ENCODE data around the gene ATXN1L.
"Not testable (repeated sequence)": the region's sequence is repeated elsewhere in the genome, so short reads cannot be mapped to it uniquely, and the experiment has no call there.

The ATXN1L gene

DNA sequence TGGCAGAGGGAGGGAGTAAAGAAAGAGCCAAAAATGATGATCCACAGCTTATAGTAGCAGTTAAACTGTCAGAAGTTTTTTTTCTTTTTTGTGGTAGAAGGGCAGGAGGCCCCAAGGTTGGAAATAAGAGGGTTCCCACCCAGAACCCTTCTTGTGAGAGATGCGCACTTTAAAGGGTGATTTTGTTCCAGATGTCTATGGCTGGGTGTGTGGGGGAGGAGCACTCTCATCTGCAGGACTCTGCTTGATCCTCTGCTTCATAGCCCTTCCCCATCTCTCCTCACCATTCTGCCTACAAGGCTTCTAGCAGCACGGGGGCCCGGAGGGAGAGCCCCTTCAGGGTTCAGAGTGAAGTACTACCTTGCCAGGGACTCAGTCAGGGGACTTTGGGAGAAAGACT is 6.4 kb downstream of the ATXN1L start:
- no peak for DNase-seq (ENCODE audit: low spot score)

DNA sequence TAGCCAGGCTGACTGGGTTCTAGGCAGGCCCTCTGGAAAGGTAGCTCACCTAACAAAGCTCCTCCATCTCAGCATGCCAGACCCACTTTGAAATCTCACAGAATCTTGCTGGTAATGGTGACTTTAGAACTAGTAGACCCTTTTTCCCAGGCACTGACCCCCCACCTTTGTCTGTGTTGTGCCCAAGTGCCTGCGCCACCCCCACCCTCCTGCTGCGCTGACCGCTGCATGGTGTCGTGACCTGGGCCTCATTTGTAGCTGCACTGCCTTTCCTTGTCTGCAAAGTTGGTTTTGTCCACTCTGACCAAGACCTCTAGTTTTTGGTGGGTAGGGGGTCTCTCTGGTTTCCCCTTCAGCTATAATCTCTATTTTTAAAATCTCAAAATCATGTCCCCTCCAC is 6.8 kb downstream of the ATXN1L start:
- DNase-seq (ENCODE audit: low spot score) = no peak

DNA sequence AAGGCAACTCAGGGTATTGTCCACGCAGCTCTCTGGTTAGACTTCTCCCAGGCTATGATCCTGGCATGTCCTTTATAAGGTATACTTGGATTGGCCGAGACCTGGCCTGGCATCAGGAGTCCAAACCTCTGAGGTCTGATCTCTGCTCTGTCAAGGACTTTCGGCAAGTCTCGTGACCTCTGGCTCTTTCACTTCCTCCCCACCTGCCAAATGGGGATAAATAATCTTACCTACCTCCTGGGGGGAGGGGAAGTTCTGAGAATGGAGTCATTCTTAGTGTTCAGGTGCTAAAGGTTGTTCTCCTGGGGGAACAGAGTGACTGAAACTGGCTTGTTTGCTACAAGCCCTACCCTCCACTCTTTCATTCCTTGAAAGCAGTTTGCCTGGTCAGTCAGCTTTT is 7.6 kb downstream of the ATXN1L start:
- DNase-seq (ENCODE audit: low spot score) = no peak

DNA sequence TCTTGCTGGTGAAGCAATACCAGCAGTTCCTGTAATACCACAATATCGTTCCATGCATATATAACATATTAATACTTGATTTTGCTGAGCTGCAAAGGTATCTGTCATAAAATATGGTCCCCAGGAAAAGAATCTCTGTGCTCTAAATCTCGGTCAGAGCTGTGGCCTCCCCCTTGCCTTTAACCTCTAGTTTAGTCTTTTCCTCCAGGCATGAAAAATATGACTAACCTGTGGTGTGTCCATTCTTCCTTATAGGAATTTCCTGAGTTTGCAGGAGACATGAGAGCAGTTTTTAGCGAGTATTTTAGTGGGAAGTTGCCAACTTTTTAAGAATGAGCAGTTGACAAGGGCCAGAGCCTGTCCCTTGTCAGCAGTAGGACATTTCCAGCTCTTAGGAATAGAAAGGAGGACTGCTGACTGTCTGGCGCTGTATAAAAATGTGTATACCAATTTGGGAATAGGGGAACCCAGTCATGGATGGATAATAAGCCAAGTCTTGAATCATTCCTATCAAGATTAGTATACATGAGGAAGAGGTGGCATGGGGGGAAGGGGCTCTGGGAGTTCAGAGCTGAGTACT is 8.7 kb downstream of the ATXN1L start:
- no peak for DNase-seq (ENCODE audit: low spot score)

DNA sequence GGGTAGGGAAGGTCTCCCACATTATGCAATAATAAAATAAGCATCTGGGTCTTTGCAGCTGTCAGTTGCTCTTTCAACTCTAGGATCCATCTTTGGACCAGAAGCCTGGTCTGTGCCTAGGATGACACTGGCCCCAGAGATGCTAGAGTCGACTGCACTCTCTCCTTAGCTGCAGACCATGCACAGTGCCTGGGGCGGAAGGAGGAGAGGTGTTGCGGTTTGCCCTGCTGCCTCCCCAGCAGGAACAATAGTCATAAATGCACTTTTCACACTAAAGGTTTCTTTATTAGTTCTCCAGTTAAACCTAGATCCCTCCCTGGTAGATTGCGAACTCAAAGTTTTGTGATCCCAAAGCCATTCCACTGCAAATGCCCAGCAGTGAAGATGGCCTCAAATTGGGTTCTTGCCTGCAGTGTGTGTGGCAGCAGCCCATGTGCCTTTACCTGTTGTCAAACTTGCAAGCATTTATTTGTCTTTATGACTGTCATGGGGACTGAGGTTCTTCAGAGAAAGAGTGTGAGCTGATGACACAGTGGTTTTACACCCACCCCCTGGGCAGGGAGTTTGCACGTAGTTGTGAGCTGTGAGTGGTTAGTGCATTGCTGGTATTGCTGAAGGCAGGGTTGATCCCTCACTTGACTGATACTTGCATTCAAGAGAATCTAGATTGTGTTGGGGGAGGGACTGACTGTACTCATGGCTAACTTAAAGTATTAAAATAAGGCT is 10.3 kb downstream of the ATXN1L start:
- DNase-seq (ENCODE audit: low spot score) = no peak

DNA sequence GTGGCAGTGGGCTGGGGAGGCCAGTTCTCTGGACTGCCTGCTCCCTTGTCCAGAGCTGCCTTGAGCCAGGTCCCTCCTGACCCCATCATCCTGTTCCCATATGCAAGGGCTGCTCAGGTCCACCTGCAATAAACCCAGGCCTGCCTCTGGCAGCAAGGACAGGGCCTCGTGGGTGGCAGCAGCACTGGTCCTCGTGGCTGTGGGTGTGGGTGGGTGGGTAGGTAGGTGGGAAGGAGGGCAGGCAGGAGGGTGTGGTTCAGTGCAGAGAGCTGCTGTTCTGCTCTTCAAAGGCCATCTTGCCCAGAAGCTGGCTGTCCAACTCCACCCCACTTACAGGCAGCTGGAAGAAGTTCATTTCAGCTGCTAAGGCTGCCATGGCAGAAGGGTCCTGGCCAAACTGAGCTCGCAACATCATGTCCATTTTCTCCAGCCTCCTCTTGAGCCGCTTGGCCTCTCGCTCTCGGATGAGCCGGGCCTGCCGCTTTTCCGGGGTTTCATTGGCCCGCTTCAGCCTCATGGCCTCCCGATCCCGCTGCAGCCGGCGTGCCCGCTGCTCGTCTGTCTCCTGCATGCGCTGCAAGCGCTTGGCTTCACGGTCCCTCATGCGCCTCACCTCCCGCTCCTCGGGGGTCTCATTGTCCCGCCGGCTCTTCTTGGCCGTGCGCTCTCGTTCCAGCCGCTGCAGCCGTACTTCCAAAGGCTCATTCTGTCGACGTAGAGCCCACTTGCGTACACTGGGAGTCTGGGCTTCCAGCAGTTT is 14.2 kb downstream of the ATXN1L start:
- no peak for DNase-seq (ENCODE audit: low spot score)

DNA sequence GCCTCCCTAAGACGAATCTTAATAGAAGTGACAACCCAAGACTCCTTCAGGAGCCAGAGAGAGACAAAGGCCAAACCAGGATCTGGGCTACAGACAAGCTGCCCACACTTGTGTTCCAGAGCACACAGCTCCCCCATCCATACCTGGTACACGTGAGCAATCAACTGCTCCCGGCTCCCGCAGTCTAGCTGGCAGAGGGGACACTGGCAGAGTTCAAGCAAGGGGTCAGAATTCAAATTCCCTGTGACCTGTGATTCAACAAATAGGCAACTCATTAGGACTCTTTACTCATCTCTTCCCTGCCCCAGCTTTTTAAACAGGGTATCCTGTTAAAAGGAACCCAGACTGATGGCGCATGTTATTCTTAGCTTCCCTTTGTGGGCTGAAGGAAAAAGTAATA is 18.2 kb downstream of the ATXN1L start:
- no peak for DNase-seq (ENCODE audit: low spot score)

DNA sequence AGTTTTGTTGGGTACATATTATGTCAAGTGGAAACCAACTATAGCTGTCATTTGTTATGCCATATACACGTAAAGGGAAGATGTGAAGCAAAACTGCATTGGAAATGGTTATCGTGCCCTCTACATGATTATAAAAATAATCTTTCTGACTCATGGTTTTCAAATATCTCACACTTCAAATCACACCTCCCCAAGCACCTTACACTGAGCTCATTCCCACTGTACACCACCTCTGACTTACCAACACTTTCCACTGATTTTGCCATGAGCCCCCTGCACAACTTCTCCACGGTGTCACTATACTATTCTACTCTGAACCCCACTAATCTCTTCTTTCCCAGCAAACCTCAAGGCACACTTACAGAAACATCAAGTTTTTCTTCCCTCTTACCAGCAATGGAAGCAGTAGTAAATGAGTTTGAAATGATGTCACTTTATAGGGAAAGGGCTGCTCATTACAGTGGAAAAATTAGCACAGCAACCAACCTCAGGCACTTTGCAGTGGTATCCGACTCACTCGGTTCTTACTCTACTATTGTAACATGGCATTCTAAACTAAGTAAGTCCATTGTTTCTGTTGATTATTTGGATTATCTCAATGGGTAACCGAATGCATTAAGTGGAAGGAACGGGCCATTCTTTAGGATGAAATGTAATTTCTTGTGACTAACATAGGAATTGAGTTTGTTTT is 19.5 kb downstream of the ATXN1L start:
- DNase-seq (ENCODE audit: low spot score) = no peak

DNA sequence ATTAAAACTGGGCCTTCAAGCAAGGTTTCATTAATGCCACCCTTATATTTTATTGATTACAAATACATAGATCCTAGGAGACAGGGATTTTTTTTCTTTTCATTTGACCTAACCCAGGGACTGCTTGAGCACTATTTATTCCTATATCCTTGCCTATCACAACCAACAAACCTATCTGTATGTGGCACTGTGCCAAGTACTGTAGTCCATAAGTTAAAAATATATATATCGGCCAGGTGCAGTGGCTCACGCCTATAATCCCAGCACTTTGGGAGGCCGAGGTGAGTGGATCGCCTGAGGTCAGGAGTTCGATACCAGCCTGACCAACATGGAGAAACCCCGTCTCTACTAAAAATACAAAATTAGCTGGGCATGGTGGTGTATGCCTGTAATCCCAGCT is 21.4 kb downstream of the ATXN1L start:
- DNase-seq (ENCODE audit: low spot score) = not testable (repeated sequence)

DNA sequence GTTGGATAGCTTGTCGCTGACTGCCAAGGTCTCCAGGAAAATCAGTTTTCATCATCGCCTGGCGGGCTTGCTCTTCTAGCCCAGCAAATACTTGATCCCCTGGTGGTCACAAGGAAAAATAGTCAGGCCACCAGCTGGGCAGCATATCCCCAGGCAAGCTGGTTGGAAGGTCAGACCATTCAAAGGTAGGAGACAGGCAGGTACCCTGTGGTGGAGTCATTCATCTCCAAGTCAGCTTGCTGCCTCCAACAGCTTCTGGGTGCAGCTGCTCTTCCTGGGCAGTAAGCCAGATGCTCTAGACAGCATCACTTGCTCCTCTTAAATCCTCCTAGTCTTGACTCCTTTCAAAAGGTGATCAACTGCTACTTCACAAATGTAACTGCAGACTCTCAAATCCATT is 22.2 kb downstream of the ATXN1L start:
- peak; percentile 74 for DNase-seq (ENCODE audit: low spot score)

DNA sequence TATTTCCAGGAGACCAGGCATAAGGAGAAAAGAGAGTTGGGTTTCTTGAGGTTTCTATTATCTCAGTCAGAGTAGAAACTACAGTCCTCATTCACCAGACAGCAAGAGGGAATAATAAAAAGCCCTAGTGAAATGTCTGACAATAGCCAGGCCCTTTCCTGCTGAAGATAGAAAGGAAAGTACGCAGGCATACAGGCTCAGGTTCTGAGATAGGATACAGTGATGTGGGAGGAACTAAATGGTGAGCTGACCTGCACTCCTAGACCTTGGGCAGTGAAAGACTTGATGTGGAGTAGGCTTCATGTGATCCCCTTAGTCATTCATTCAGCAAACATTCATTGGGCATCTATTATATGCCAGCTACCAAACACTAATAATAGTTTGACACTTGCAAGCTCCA is 23.3 kb downstream of the ATXN1L start:
- no peak for DNase-seq (ENCODE audit: low spot score)

DNA sequence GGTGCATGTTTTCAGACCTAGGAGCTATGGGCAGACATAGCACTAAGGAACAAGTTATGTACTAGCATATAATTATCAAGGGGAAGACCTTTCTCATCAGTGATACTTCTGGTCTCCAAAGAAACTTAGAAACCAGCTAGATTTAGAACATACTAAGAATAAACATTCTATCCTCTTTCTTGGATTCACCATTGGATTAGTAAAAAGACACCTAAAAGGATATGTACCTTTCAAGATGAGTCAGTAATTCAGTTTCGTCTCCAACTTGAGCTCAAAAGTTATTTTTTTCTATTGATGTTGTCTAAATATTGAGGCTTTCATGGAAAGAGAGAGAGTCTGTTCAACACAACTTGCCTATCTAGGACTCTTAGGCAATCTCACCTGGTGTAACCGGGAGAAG is 25.0 kb downstream of the ATXN1L start:
- no peak for DNase-seq (ENCODE audit: low spot score)

DNA sequence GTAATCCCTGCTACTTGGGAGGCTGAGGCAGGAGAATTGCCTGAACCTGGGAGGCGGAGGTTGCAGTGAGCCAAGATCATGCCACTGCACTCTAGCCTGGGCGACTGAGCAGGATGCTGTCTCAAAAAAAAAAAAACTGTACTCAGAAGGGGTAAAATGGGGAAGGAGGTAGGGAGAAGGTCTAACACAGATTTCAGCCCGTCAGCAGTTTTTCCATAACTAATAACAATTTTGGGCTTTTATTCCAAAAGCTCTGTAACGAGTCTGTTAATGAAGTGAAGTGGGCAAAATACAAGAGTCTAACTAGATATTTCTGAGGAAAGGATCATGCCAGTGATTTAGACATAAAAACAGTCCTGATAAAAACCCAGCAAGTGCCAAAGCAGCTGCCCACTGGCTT is 27.4 kb downstream of the ATXN1L start:
- DNase-seq (ENCODE audit: low spot score) = no peak

DNA sequence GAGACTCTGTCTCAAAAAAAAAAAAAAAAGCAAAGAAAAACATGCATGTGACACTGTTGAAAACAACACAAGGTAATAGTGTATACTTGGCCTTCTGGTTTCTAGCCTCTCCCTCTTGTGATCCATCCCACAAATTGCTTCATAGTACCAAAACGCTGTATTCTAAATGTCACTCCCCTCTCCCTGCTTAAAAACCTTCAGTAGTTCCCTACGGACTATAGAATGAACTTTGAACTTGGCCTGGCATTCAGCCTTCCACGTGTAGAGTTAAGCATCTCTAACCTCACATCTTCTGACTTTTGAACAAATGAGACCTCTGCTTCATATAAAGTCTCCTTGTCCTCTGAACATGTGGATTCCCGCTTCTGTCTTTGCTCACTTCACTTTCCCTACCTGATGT is 33.1 kb downstream of the ATXN1L start:
- no peak for DNase-seq (ENCODE audit: low spot score)

DNA sequence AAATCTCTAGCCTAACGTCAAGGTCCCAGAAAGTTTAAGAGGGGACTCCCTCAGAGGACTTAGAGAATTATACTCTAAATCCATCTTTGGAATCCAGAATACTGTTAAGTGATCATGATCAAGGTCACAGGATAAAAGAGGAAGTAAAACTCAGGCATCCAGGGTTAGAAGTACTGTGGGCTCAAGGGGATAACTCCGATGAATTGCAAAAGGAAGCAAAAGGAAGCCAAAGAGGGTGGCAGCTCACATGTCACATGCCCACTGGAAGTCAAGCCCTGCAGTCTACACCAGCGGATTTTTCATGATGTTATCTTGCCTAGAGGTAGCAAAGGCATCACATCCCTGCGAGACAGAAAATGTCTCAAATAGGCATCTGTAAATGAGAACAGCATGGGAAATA is 34.4 kb downstream of the ATXN1L start:
- DNase-seq (ENCODE audit: low spot score) = no peak

DNA sequence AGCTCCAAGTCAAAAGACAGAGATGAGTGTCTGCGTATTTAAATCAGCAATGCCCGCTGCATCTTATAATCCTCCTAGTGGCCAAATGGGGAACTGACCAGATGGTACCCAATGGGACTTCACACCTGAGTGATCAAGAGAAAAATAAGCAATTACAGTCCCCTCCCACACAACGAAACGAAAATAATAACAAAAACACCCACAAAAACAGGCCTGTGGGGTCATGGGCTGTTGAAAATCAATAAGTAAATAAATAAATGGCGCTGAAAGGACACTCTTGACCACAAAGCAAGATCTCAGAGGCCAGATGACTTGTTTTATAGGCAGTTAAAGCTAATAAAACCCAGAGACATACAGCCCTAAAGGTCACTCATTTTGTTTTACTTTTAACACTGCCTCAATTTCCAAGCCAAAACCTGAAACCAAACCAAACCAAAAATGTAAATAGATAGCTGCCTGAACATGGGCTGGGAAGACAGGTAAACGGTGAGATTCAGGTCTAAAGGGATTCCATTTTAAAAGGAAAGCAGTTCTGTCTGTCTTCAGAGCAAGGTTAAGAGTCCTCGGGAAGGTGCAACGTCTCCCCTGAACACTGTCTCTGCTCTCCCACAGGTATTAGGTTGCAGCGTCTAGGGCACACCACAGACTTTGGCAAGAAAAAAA is 36.9 kb downstream of the ATXN1L start:
- DNase-seq (ENCODE audit: low spot score) = peak; percentile 95

DNA sequence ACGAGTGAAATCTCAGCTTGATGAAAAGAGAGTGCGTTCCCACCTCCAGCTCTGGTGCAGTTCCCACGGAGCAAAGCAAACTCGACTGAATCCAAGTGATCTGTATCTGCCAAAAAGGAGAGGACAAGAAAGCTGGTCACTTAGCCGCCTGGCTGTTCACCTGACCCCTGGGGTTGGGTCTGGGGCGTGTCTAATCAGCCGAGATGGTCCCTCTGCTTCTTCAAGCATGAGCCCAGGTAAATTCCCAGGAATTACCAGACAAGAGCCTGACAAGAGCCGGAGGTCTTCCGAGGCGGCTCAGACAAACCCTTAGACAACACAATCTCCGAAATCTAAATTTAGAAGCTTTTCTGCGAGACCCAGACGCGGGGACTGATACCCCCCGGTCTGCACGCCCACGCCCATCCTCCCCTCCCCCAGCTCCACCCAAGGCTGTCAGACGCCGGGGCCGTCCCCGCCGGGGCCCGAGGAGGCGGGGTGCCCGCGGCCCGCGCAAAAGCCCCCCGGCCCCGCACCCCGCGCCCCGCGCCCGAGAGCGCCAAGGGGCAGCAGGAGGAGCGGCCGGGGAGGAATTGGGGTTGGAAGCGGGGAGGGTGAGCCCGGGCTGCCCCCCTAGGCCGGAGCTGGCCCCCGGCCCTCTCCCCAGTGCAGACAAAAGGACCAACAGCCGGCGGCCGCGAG is 37.5 kb downstream of the ATXN1L start:
- peak; percentile 71 for DNase-seq (ENCODE audit: low spot score)

DNA sequence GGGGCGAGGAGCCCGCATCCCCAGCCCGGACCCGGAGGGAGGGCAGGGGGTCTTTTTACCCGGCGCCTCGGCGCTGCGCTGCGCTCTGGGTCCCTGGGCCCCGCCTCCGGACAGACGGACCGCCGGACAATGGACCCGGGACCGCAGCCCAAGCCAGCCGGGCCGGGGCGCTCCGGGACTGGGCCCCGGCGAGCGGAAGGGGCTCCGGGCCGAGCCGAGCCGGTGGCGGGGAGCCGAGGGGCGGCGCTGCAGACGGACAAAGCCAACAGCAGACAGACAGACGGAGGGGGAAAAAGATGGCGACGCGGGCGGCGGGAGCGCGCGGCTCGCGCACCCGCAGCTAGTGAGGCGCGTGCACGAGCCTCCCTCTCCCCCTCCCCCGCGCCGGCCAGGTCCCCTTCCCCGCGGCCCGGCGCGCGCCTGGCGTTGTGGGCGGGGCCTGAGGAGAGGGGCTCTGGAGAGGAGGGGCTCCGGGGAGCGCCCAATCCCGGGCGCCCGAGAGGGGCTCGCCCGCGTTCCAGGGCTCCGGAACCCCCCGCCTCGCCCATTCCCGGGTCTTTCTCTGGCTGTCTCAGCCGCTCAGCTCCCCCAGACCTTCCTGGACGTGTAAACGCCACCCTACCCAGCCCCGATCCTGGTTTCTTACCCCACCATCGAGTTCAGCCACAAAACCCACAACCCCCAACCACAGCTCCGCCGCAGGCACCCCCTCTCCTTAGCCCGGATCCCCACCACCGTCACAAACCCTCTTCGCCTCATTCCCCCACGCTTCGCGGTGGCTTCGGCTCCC is 38.3 kb downstream of the ATXN1L start, which contains the start of gene ZNF821:
ZNF821 (minus strand) TSS at position 334 of the 790 bp plus-strand sequence. CDS start 4,236 bp downstream, outside the sequence.
- DNase-seq (ENCODE audit: low spot score) = peak; percentile 83

DNA sequence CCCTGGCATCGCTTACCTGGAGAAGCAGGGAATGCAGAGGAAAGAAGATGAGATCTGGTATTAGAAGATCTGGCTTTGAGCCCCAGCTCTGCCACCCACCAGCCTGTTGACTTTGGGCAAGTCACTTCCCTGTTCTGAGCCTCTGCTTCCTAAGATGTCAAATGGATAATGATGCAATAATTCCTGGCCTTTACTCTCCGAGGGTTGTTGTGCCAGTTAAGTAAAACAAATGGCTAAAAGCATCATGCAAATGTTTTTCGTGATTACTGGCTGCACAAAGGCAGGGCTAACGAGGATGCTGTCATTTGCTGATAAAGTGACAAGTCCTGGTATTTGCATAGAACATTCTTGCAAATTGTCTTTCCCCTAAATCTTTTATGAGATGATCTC is 39.5 kb downstream of the ATXN1L start:
- DNase-seq (ENCODE audit: low spot score) = no peak

DNA sequence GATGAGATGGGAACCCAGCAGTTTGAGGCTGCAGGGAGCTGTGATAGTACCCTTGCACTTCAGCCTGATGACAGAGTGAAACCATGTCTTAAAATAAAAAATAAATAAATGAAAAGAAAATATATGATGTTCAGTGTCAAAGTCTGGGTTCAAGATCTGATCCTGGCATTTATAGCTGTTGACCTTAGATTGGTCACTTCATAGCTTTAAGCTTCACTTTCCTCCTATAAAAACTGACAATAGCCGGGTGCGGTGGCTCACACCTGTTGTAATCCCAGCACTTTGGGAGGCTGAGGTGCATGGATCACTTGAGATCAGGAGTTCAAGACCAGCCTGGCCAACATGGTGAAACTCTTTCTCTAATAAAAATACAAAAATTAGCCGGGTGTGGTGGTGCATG is 43.4 kb downstream of the ATXN1L start:
- no peak for DNase-seq (ENCODE audit: low spot score)

DNA sequence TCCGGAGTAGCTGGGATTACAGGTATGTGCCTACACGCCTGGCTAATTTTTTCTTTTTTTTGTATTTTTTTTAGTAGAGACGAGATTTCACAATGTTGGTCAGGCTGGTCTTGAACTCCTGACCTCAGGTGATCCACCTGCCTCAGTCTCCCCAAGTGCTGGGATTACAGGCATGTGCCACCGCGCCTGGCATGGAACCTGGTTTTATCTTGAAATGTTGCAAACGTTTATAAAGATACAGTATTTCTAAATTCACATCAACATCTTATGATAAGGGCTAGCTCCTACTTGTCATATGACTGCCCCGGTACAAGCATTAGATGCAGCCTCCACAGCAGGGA is 48.1 kb downstream of the ATXN1L start:
- no peak for DNase-seq (ENCODE audit: low spot score)
